GM12801 (cell line): ENCODE measurements around the gene MCC.

ENCODE experiments used
- TF ChIP-seq, protein P1 (sequence below): IDR thresholded peaks from one replicate; pipeline ENCODE4 v1.5.1; 2011; ENCODE audit warnings: control low read depth; ENCODE audit not compliant: insufficient read length; ENCODE audit errors: extremely low read depth

The MCC gene

DNA sequence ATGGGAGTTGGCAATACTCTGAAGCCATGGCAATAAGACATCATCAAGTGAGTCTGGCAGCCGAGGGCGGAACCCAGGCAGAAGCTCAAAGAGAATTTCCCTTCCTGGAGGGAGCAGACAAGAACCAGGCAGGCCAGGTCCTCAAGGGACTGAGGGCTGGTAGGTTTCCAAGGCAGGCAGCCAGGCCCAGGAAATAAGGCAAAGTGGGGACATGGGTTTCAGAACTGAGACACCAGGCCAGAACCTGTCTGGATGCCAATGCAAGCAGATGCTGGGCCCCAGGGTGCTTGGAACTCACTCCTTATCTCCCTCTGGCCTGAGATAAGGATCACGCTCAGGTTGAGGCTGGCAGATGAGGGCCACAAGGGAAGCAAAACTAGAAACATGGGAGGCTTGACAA lies 62.3 kb downstream of the MCC start:
- TF ChIP-seq, protein P1, sequence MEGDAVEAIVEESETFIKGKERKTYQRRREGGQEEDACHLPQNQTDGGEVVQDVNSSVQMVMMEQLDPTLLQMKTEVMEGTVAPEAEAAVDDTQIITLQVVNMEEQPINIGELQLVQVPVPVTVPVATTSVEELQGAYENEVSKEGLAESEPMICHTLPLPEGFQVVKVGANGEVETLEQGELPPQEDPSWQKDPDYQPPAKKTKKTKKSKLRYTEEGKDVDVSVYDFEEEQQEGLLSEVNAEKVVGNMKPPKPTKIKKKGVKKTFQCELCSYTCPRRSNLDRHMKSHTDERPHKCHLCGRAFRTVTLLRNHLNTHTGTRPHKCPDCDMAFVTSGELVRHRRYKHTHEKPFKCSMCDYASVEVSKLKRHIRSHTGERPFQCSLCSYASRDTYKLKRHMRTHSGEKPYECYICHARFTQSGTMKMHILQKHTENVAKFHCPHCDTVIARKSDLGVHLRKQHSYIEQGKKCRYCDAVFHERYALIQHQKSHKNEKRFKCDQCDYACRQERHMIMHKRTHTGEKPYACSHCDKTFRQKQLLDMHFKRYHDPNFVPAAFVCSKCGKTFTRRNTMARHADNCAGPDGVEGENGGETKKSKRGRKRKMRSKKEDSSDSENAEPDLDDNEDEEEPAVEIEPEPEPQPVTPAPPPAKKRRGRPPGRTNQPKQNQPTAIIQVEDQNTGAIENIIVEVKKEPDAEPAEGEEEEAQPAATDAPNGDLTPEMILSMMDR = no peak

DNA sequence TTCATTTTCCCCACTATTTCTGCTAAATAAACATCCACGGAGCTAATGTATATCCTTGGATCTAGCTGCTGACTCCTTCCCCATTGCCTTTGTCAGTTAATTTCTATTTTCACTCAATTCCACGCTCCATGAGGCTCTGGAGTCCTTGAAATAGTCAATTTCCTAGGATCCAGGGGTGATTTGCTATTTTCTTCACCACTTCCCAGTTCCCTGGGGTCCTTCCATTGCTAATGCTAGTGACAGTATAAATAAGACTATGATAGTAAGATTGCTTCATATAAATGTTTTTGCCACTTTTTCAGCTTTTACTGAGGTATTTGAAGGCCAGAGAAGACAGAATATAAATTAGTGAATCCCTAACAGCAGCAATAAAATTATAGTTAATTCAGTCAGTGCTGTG lies 66.6 kb downstream of the MCC start:
- TF ChIP-seq, protein P1 = no peak

DNA sequence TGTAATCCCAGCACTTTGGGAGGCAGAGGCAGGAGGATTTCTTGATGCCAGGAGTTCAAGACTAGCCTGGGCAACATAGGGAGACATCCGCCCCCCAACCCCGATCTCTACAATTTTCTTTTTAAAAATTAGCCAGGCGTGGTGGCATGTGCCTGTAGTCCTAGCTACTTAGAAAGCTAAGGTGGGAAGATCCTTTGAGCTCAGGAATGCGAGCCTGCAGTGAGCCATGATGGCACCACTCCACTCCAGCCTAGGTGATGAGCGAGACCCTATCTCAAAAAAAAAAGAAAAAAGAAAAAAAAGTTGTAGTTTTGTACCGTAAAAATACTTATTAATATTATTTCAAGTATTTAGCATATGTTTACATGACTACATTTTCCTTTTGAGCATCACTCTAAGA lies 82.7 kb downstream of the MCC start:
- TF ChIP-seq, protein P1 = no peak

DNA sequence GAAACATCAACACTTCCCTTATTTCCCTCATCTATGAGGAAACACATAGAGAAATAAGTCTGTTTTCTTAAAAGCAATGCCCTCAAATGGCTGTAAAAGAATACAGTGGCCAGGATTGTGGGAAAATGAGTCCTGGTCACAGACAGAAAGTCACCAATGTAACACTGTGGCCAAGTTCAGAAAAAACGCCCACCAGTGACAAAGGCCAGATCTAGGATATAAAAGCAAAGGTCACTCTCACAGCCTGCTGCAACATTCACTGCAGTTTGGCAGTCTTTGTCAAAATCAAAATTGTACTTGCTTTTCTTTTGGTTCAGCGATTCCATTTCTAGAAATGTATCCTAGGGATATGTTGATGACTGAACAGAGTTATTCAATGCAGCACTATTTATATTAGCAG lies 84.0 kb downstream of the MCC start:
- TF ChIP-seq, protein P1 = no peak

DNA sequence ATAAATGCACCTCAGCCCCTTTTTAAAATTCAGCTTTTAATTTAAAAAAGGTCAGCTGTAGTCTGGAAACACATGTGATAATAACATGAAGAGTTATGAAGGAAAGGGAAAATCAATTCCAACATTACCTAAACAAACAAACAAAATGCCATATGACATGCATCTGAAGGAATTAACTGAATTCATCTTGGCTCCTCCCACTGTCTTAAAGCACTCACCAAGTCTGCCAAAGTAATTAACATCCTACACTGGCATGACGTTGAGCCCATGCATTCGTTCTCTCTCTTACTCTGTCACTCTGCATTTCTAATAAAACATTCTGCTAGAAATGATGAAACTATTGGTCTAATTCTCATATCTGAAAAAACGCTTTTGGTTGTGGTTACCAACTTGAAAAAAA lies 91.2 kb downstream of the MCC start:
- TF ChIP-seq, protein P1 = no peak

DNA sequence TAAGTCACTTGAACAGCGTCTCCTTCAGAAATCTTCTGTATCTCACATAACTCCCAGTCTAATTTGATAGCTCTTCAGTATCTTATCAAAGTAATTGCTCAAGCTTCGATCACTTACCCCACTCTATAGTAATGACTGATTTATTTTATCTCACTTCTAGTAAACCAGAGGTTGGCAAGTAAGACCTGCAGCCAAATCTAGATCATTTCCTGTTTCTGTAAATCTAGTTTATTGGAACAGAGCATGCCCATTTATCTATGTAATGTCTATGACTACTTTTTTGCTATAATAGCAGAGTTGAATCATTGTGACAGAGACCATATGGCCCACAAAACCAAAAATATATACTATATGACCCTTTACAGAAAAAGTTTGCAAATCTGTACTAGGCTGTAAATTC lies 93.6 kb downstream of the MCC start:
- TF ChIP-seq, protein P1 = no peak

DNA sequence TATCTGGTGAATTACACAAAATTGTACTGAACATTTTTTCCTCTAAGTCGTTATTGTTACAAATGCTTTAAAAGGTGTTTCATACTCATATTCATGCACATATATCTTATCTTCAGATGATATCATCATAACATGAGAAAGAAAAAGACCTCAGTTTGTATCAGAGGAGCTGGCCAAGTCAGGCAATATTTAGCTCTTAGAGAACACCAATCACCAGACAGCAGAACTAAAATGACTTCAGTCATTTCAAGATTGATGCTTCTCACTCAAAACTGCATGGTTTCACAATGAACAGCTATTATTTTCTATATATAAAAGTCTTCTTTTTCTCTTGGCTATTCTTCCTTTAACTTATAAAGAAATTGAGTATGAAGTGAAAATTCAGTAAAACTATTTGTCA lies 98.0 kb downstream of the MCC start:
- TF ChIP-seq, protein P1 = no peak

DNA sequence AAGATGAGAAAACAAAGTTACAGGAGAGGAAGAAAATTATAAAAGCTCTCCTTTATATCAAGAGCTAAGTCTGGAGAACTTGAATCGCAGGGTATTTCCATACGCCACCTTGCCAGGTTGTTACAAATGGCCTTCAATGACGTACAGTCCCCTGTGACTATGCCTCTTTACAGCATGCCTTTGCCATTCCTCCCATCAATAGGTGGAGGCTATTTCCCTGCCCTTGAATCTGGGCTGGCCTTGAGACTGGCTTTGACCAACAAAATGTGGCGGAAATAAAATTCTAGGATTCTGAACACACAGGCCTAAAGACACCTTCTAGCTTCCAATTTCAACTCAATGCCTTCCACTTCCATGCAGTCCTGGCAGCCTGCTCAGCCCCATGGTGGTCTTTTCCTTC lies 99.1 kb downstream of the MCC start:
- TF ChIP-seq, protein P1 = no peak
